Vagina (tissue), 2 donors: ENCODE results near the gene ARID1A. TPM values are rescaled to one million over a fixed set of nuclear protein-coding genes. Genes with fewer than 3 reads are reported as not detected.
"Not testable (repeated sequence)": the region's sequence is repeated elsewhere in the genome, so short reads cannot be mapped to it uniquely, and the experiment has no call there.

Experiments used
- DNase-seq, 2 donors: peaks; one replicate each; pipeline ENCODE4 v3.0.0-alpha.2; 2017; ENCODE audit errors: extremely low spot score in 2 of 2
- H3K27ac ChIP-seq: fragments of 200-600 bp; sonication (generic); one replicate; pipeline ENCODE4 v1.5.1; 2019
- H3K27me3 ChIP-seq: fragments of 200-600 bp; sonication (generic); one replicate; pipeline ENCODE4 v1.5.1; 2019
- H3K36me3 ChIP-seq, 2 donors: fragments of 200-600 bp; sonication (generic); one replicate each; pipeline ENCODE4 v1.5.1; 2017 to 2019
- H3K4me1 ChIP-seq: fragments of 200-600 bp; sonication (generic); one replicate; pipeline ENCODE4 v1.5.1; 2019
- H3K4me3 ChIP-seq, 2 donors: fragments of 200-600 bp; sonication (generic); 1 replicate in 1 of 2; 2 replicates in 1 of 2; pipeline ENCODE4 v1.5.1; 2016 to 2019
- H3K9me3 ChIP-seq: fragments of 200-600 bp; sonication (generic); one replicate; pipeline ENCODE4 v1.5.1; 2019
- CTCF ChIP-seq, 3 experiments: fragments of 450-650 bp in 2 of 3; fragments of 200-600 bp in 1 of 3; sonication (generic) in 1 of 3; IDR thresholded peaks; one replicate each; pipeline ENCODE4 v1.5.1; 2017 to 2019; ENCODE audit warnings: antibody characterized with exemption in 3 of 3, mild to moderate bottlenecking in 2 of 3, moderate library complexity in 2 of 3
- POLR2A ChIP-seq, 2 donors: fragments of 450-650 bp; IDR thresholded peaks; one replicate each; pipeline ENCODE4 v1.6.1; 2017; ENCODE audit warnings: antibody characterized with exemption in 2 of 2, mild to moderate bottlenecking in 2 of 2, moderate library complexity in 2 of 2
- POLR2AphosphoS5 ChIP-seq, 2 donors: sonication (generic); formaldehyde crosslinking; IDR thresholded peaks; one replicate each; pipeline ENCODE4 v1.9.0; 2017; ENCODE audit warnings: antibody characterized with exemption in 2 of 2, mild to moderate bottlenecking in 2 of 2, low read depth in 1 of 2; ENCODE audit not compliant: insufficient read depth in 1 of 2
- intact Hi-C: fragments of 100-400 bp; cut with DNase I; formaldehyde crosslinking; loops from one replicate; pipeline ENCODE4 v1.15.1; 2023
- total RNA-seq: library from RNA; depleted of rRNA; stranded (reverse); fragments of >200 nt; gene quantifications from one replicate; pipeline ENCODE4 v1.2.3, GENCODE V29; 2016

ARID1A gene
- 91.6 TPM for total RNA-seq

DNA sequence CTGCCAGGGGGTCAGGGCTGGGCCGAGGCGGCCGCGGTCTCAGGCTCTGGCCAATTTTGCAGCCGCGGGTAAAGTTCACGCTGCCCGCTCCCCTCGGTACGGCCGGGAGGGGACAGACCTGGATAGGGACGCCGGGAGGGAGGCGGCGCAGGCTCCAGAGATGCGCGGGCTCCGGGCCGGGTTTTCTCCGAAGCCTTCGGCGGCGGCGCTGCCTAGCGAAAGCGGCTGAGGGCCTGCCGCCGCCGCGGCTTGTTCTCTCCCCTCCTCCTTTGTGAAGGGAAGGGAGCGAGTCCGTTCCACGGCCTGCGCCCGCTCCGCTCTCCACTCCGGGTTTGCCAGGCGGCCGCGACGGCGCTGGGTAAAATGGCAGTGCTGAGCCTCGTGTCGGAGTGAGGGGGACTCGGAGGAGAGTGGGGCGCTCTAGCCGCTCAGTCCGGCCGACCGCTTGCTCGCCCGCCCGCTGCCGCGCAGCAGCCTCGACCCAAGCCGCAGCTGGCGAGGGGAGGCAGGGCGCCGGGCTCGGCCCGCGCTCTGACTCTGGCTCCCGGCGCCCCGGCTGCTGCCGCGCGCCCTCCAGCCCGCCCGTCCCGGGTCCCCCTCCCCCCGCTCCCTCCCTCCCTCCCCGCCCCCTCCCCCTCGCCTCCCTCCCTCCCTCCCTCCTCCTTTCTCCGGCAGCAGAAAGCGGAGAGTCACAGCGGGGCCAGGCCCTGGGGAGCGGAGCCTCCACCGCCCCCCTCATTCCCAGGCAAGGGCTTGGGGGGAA, at the start of gene ARID1A:
TSS of gene ARID1A (plus strand) at position 660 of the 763 bp plus-strand sequence. CDS start 389 bp downstream, outside the sequence.
- no peaks in the 10 kb centered on the region for H3K36me3 ChIP-seq
- intact Hi-C loops = no loop called here
- no peaks in the 10 kb centered on the region for H3K9me3 ChIP-seq
- no peaks in the 10 kb centered on the region for H3K27me3 ChIP-seq
- H3K27ac ChIP-seq = peak within 1 kb of the TSS; percentile 98
- TF ChIP-seq CTCF (IDR thresholded peaks at IDR 0.05) (peak in 2 of 3 experiments; percentile 41 to 51), POLR2A (IDR thresholded peaks at IDR 0.05) (peak in 1 of 2 donors; percentile 94), POLR2AphosphoS5 (IDR thresholded peaks at IDR 0.05; ENCODE audit: insufficient read depth in 1 of 2, low read depth in 1 of 2) (peak; percentile 86)
- DNase-seq = peak in 1 of 2 donors; percentile 95
- peaks cover 55% of the 10 kb centered on the region for H3K4me1 ChIP-seq
- H3K4me3 ChIP-seq = peak within 1 kb of the TSS; percentile 90 to 95

- no peaks in the 10 kb centered on the region for H3K36me3 ChIP-seq
- H3K4me1 ChIP-seq = no peaks in the 10 kb centered on the region
- H3K27me3 ChIP-seq = no peaks in the 10 kb centered on the region
- H3K4me3 ChIP-seq = no peak overlapping the region
- TF ChIP-seq CTCF (IDR thresholded peaks at IDR 0.05) = no peak
- TF ChIP-seq POLR2A (IDR thresholded peaks at IDR 0.05) = no peak
- no peak for TF ChIP-seq POLR2AphosphoS5 (IDR thresholded peaks at IDR 0.05; ENCODE audit: insufficient read depth in 1 of 2, low read depth in 1 of 2)
- intact Hi-C loops = no loop called here
- no peaks in the 10 kb centered on the region for H3K9me3 ChIP-seq
- no peak overlapping the region for H3K27ac ChIP-seq
- DNase-seq = no peak
Measured at GRCh38 chr1:26664802-26665201, 31.0 kb upstream of the ARID1A start.

DNA sequence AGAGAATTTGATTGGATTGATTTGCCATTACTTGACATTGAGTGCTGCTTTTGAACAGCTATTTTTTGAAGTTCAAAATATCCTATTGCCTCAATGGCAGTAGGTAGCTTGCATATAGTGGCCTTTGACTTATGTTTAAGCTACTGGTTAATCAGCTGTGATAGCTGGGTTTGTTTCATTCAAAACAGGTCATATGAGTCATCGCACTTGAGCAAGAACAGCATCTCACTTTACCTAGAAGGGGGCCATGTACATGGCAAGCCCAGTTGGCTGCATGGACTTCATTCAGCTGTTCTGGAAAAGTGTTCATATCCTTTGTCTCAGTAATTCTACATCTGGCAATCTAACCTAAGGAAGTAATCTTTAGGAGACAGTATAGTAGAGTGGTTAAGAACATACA, 29.0 kb upstream of the ARID1A start:
- TF ChIP-seq POLR2A (IDR thresholded peaks at IDR 0.05) (no peak), POLR2AphosphoS5 (IDR thresholded peaks at IDR 0.05; ENCODE audit: insufficient read depth in 1 of 2, low read depth in 1 of 2) (no peak), CTCF (IDR thresholded peaks at IDR 0.05) (no peak)
- no peak overlapping the region for H3K27ac ChIP-seq
- H3K9me3 ChIP-seq = no peaks in the 10 kb centered on the region
- intact Hi-C loops = no loop called here
- H3K27me3 ChIP-seq = no peaks in the 10 kb centered on the region
- no peak overlapping the region for H3K4me3 ChIP-seq
- no peaks in the 10 kb centered on the region for H3K36me3 ChIP-seq
- no peaks in the 10 kb centered on the region for H3K4me1 ChIP-seq
- DNase-seq = no peak

GRCh38 chr1:26668106-26668786, 27.6 kb upstream of the ARID1A start:
- H3K4me3 ChIP-seq, intact Hi-C loops, DNase-seq: not testable (repeated sequence)

GRCh38 chr1:26677306-26678115, 18.3 kb upstream of the ARID1A start:
- TF ChIP-seq POLR2AphosphoS5 (IDR thresholded peaks at IDR 0.05; ENCODE audit: insufficient read depth in 1 of 2, low read depth in 1 of 2) = peak; percentile 29 to 86
- peak in 2 of 3 experiments; percentile 40 to 47 for TF ChIP-seq CTCF (IDR thresholded peaks at IDR 0.05)
- TF ChIP-seq POLR2A (IDR thresholded peaks at IDR 0.05) = no peak
- H3K27ac ChIP-seq = peak overlapping the region; percentile 9
- peaks cover 12% of the 10 kb centered on the region for H3K4me1 ChIP-seq
- no peaks in the 10 kb centered on the region for H3K9me3 ChIP-seq
- H3K27me3 ChIP-seq = no peaks in the 10 kb centered on the region
- H3K36me3 ChIP-seq = no peaks in the 10 kb centered on the region
- H3K4me3 ChIP-seq = peak overlapping the region in 1 of 2 donors; percentile 21
- intact Hi-C loops = no loop called here
- DNase-seq = no peak

More at GRCh38 chr1:26668106-26668786, 27.6 kb upstream of the ARID1A start:
- H3K27me3 ChIP-seq, H3K27ac ChIP-seq, H3K36me3 ChIP-seq, H3K9me3 ChIP-seq, H3K4me1 ChIP-seq: not testable (repeated sequence)
